ENCODE data around the gene DCAF6. TPM values are rescaled to one million over a fixed set of nuclear protein-coding genes. Genes with fewer than 3 reads are reported as not detected.

Gene DCAF6
- total RNA-seq, 1 donor from 2014 or later: 80.5 TPM

DNA sequence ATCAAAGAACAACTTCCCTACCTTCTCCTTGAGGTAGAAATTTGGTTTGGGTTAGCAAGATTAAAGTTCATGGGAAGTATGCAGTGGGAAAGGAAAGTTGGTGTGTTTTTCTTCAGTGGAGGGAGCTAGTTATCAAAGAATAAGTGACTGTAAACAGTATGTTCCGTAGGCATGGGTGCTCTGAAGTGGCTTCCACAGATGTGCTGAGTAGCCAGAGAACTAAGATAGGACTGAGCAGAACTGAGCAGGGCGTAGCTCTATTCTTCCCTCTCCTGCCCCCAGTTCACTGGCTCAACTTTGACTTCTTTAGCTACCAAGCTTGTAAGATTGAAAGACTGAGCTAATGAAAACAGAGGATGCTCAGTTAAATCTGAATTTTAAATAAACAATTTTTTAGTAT is 26.0 kb upstream of the DCAF6 start:
- TF ChIP-seq POLR2A (IDR thresholded peaks at IDR 0.05): no peak
- TF ChIP-seq, protein P1, sequence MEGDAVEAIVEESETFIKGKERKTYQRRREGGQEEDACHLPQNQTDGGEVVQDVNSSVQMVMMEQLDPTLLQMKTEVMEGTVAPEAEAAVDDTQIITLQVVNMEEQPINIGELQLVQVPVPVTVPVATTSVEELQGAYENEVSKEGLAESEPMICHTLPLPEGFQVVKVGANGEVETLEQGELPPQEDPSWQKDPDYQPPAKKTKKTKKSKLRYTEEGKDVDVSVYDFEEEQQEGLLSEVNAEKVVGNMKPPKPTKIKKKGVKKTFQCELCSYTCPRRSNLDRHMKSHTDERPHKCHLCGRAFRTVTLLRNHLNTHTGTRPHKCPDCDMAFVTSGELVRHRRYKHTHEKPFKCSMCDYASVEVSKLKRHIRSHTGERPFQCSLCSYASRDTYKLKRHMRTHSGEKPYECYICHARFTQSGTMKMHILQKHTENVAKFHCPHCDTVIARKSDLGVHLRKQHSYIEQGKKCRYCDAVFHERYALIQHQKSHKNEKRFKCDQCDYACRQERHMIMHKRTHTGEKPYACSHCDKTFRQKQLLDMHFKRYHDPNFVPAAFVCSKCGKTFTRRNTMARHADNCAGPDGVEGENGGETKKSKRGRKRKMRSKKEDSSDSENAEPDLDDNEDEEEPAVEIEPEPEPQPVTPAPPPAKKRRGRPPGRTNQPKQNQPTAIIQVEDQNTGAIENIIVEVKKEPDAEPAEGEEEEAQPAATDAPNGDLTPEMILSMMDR (IDR thresholded peaks at IDR 0.05): no peak
- TF ChIP-seq POLR2AphosphoS5 (IDR thresholded peaks at IDR 0.05; ENCODE audit: insufficient read depth in 1 of 2, low read depth in 1 of 2): no peak
- no peaks in the 10 kb centered on the region for H3K27me3 ChIP-seq
- no peaks in the 10 kb centered on the region for H3K9me3 ChIP-seq
- intact Hi-C loops (cut with DNase I): no loop called here
- DNase-seq (ENCODE audit: extremely low spot score in 2 of 2): no peak
- no peak overlapping the region for H3K27ac ChIP-seq
- H3K4me1 ChIP-seq: no peaks in the 10 kb centered on the region
- no peak overlapping the region for H3K4me3 ChIP-seq
- no peaks in the 10 kb centered on the region for H3K36me3 ChIP-seq

DNA sequence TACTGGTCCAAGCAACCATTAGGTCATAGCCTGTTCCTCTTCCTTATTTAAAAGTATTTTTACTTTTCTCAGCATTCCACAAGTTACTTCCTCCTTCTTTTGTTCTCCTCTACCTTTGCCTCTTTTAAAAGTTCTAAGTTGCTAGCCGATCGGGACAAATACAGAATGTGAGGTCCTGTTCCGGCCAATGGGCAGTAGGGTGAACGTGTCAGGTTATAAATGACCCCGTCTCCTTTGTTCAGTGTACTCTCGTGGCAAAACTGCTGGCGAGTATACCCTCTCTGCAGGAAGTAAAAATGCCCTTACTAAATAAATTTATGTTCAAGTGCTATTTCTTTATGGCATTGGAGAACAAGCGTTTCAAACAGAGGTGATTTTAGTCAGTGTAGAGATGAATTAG is 25.1 kb upstream of the DCAF6 start:
- Histone ChIP-seq H3K9me3 (no peaks in the 10 kb centered on the region), H3K4me1 (no peaks in the 10 kb centered on the region), H3K36me3 (no peaks in the 10 kb centered on the region), H3K4me3 (no peak overlapping the region), H3K27me3 (no peaks in the 10 kb centered on the region), H3K27ac (no peak overlapping the region)
- TF ChIP-seq, protein P1 (IDR thresholded peaks at IDR 0.05): no peak
- TF ChIP-seq POLR2AphosphoS5 (IDR thresholded peaks at IDR 0.05; ENCODE audit: insufficient read depth in 1 of 2, low read depth in 1 of 2) (no peak), POLR2A (IDR thresholded peaks at IDR 0.05) (no peak)
- intact Hi-C loops (cut with DNase I): no loop called here
- DNase-seq (ENCODE audit: extremely low spot score in 2 of 2): no peak

DNA sequence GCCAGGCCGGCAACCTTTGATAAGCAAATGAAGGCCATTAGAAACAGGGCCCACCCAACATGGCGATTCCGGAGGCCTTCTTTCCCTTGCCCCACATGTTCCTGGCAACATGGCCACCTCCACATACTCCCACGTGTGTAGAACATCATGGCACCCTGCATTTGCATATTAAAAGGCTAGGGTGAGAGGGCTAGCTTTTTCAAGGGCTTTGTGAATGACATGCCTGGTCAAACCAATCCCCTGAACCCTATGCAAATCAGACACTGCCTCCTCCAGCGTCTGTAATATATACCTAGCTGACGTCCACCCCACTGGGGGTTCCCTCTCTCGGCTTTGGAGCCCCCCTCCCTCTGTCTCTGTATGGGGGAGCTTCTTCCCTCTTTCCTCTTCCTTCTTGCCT is 24.2 kb upstream of the DCAF6 start:
- TF ChIP-seq, protein P1 (IDR thresholded peaks at IDR 0.05): no peak
- TF ChIP-seq POLR2A (IDR thresholded peaks at IDR 0.05) (no peak), POLR2AphosphoS5 (IDR thresholded peaks at IDR 0.05; ENCODE audit: insufficient read depth in 1 of 2, low read depth in 1 of 2) (no peak)
- Histone ChIP-seq H3K4me3 (no peak overlapping the region), H3K27ac (no peak overlapping the region), H3K9me3 (no peaks in the 10 kb centered on the region), H3K27me3 (no peaks in the 10 kb centered on the region), H3K36me3 (no peaks in the 10 kb centered on the region), H3K4me1 (no peaks in the 10 kb centered on the region)
- intact Hi-C loops (cut with DNase I): no loop called here
- DNase-seq (ENCODE audit: extremely low spot score in 2 of 2): no peak

DNA sequence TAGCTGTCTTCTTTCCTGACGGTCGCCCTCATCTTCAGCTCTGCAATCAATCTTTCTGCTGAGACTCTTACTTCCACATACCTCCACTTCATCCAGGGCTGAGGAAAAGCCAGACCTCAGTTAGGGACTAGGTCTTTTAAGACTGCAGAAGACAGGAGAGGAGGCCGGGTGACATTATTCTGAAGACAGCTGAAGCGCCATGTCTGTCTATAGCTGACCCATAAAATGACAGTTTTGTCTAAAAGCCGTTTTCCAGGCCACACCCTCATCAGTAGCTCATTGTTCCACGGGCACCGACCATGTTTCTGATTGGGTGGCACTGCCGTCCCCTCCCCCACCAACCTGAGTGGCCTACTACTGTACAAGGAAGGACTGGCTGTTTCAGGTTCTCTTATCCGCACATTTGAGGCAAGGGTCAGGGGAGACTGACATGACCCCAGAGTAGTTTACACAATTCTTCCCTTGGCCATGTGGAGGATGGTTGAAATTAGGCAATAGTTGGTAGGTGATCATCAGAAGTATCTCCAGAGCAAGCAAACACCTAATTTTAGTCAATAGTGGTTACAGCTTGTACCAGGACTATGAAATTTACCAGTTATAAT is 22.5 kb upstream of the DCAF6 start, which contains the start of gene ADCY10:
Gene ADCY10 (minus strand): TSS at position 240 of the 602 bp plus-strand sequence. CDS start 8,994 bp downstream, outside the sequence.
- Histone ChIP-seq H3K9me3 (no peaks in the 10 kb centered on the region), H3K4me1 (no peaks in the 10 kb centered on the region), H3K4me3 (no peak within 1 kb of the TSS), H3K36me3 (no peaks in the 10 kb centered on the region), H3K27ac (no peak within 1 kb of the TSS), H3K27me3 (no peaks in the 10 kb centered on the region)
- DNase-seq (ENCODE audit: extremely low spot score in 2 of 2): no peak
- no peak for TF ChIP-seq POLR2AphosphoS5 (IDR thresholded peaks at IDR 0.05; ENCODE audit: insufficient read depth in 1 of 2, low read depth in 1 of 2)
- TF ChIP-seq, protein P1 (IDR thresholded peaks at IDR 0.05): no peak
- intact Hi-C loops (cut with DNase I): no loop called here

DNA sequence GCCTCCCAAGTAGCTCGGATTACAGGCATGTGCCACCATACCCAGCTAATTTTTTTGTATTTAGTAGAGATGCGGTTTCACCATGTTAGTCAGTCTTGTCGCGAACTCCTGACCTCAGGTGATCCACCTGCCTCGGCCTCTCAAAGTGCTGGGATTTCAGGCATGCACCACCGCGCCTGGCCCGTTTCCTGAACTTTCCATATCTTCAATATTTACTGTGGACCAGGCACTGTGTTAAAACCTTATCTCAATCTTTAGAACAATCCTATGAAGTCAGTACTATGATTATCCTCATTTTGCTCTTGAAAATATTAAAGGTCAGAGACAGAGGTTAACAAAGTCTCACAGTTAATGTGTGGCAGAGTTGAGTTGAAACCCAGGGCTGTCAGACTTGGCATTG is 20.9 kb upstream of the DCAF6 start:
- intact Hi-C loops (cut with DNase I): no loop called here
- no peak for TF ChIP-seq POLR2AphosphoS5 (IDR thresholded peaks at IDR 0.05; ENCODE audit: insufficient read depth in 1 of 2, low read depth in 1 of 2)
- TF ChIP-seq POLR2A (IDR thresholded peaks at IDR 0.05): no peak
- TF ChIP-seq, protein P1 (IDR thresholded peaks at IDR 0.05): no peak
- no peak overlapping the region for H3K27ac ChIP-seq
- no peak overlapping the region for H3K4me3 ChIP-seq
- no peaks in the 10 kb centered on the region for H3K27me3 ChIP-seq
- no peak for DNase-seq (ENCODE audit: extremely low spot score in 2 of 2)
- H3K36me3 ChIP-seq: no peaks in the 10 kb centered on the region
- no peaks in the 10 kb centered on the region for H3K9me3 ChIP-seq
- no peaks in the 10 kb centered on the region for H3K4me1 ChIP-seq

Measured in vagina (tissue), 2 donors.